Upper lobe of left lung (tissue), 6 donors: ENCODE data around the gene DDX39A. TPM values are rescaled to one million over a fixed set of nuclear protein-coding genes. Genes with fewer than 3 reads are reported as not detected.
A peak's percentile ranks its signal among the peaks of the same experiment; 100 is the strongest.

Experiments used
- ATAC-seq, 2 donors: fragments of 200-7000 bp; cut with Tn5 transposase; one replicate each; pipeline ENCODE4 v1.9.1; 2022; ENCODE audit warnings: mild to moderate bottlenecking in 2 of 2, moderate library complexity in 2 of 2; ENCODE audit not compliant: low FRiP score in 2 of 2
- DNase-seq, 2 donors: peaks; one replicate each; pipeline ENCODE4 v3.0.0-alpha.2; 2019 to 2020
- H3K27ac ChIP-seq, 4 donors: fragments of 200-600 bp; sonication (generic); one replicate each; pipeline ENCODE4 v1.5.1; 2016 to 2019
- H3K27me3 ChIP-seq, 4 donors: fragments of 200-600 bp; sonication (generic); one replicate each; pipeline ENCODE4 v1.5.1; 2017 to 2019
- H3K36me3 ChIP-seq, 4 donors: fragments of 200-600 bp; sonication (generic); one replicate each; pipeline ENCODE4 v1.5.1; 2016 to 2019
- H3K4me1 ChIP-seq, 4 donors: fragments of 200-600 bp; sonication (generic); one replicate each; pipeline ENCODE4 v1.5.1; 2018 to 2019
- H3K4me3 ChIP-seq, 4 donors: fragments of 200-600 bp; sonication (generic); one replicate each; pipeline ENCODE4 v1.5.1; 2017 to 2019; ENCODE audit warnings: mild to moderate bottlenecking in 2 of 4, moderate library complexity in 1 of 4
- H3K9me3 ChIP-seq, 4 donors: fragments of 200-600 bp; sonication (generic); one replicate each; pipeline ENCODE4 v1.5.1; 2018 to 2019
- EP300 ChIP-seq, 4 donors: sonication (generic); formaldehyde crosslinking; IDR thresholded peaks; one replicate each; pipeline ENCODE4 v1.5.1; 2017; ENCODE audit warnings: antibody characterized with exemption in 4 of 4, control low read depth in 2 of 4
- POLR2A ChIP-seq, 4 donors: fragments of 450-650 bp; IDR thresholded peaks; one replicate each; pipeline ENCODE4 v1.5.1; 2016 to 2017; ENCODE audit warnings: antibody characterized with exemption in 4 of 4, mild to moderate bottlenecking in 2 of 4
- POLR2AphosphoS5 ChIP-seq, 2 donors: sonication (generic); formaldehyde crosslinking; IDR thresholded peaks; one replicate each; pipeline ENCODE4 v1.5.1; 2017; ENCODE audit warnings: antibody characterized with exemption in 2 of 2
- WGBS, 2 donors: methylation state at CpG; one replicate each; pipeline ENCODE4 v1.1.5; 2017 to 2018; 5-methylcytosine and 5-hydroxymethylcytosine counted together
- total RNA-seq, 6 donors: library from RNA; depleted of rRNA in 4 of 6; stranded (reverse); fragments of >200 nt in 4 of 6; gene quantifications; one replicate each; pipeline versions ENCODE4 v1.1.0 to v1.2.1, GENCODE V29; 2016 to 2021
- TF ChIP-seq, protein P1 (sequence below), 6 experiments: fragments of 450-650 bp in 4 of 6; fragments of 200-600 bp in 2 of 6; sonication (generic) in 2 of 6; IDR thresholded peaks; one replicate each; pipeline ENCODE4 v1.5.1; 2016 to 2019; ENCODE audit warnings: antibody characterized with exemption in 6 of 6
- donor health status: DM: no; HTN: no; CAD: no; lungs with moderate emphysema.
- donor health status: DM: no; HTN: yes; CAD: no; lungs with severe emphysema.

DDX39A gene
- total RNA-seq, 6 donors from 2014 or later, result 47.6 to 189 (median 86.0) TPM

DNA sequence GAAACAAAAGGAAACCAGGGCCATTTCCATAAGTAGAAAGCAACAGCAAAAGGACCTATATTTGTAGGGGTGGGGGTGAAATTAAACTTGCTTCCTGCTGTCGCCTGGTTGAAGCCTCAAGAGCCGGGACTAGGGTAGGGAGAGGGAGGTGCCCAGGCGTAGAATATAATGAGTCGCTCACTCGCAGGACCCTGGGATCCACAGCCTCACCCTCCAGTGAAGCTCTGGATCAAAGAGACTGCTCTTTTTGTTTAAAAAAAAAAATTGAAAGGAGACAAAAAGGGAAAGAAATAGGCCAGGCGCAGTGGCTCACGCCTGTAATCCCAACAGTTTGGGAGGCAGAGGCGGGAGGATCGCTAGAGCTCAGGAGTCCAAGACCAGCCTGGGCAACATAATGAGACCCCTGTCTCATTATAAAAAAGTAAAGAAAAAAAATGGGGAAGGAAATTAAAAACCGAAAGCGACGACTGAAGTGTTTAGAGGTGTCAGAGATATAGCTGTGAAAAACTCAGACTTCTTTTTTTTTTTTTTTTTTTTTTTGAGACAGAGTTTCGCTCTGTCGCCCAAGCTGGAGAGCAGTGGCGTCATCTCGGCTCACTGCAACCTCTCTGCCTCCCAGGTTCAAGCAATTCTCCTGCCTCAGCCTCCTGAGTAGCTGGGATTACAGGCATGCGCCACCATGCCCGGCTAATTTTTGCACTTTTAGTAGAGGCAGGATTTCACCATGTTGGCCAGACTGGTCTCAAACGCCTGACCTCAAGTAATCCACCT is 48.8 kb downstream of the DDX39A start:
- Histone ChIP-seq H3K4me3 (no peak overlapping the region), H3K27ac (peak overlapping the region; percentile 81 to 88 (median 83)), H3K9me3 (no peaks in the 10 kb centered on the region), H3K27me3 (no peaks in the 10 kb centered on the region), H3K4me1 (peaks cover 43 to 87% (median 60%) of the 10 kb centered on the region in 4 donors), H3K36me3 (no peaks in the 10 kb centered on the region)
- DNase-seq (no peak), ATAC-seq (peak in 1 of 2 donors; percentile 30)
- TF ChIP-seq EP300 (IDR thresholded peaks at IDR 0.05) (no peak), POLR2A (IDR thresholded peaks at IDR 0.05) (peak in 1 of 4 donors; percentile 12), POLR2AphosphoS5 (IDR thresholded peaks at IDR 0.05) (no peak)
- TF ChIP-seq, protein P1, sequence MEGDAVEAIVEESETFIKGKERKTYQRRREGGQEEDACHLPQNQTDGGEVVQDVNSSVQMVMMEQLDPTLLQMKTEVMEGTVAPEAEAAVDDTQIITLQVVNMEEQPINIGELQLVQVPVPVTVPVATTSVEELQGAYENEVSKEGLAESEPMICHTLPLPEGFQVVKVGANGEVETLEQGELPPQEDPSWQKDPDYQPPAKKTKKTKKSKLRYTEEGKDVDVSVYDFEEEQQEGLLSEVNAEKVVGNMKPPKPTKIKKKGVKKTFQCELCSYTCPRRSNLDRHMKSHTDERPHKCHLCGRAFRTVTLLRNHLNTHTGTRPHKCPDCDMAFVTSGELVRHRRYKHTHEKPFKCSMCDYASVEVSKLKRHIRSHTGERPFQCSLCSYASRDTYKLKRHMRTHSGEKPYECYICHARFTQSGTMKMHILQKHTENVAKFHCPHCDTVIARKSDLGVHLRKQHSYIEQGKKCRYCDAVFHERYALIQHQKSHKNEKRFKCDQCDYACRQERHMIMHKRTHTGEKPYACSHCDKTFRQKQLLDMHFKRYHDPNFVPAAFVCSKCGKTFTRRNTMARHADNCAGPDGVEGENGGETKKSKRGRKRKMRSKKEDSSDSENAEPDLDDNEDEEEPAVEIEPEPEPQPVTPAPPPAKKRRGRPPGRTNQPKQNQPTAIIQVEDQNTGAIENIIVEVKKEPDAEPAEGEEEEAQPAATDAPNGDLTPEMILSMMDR (IDR thresholded peaks at IDR 0.05), result no peak
- 53 to 59% methylated on average over 19 of the region's 19 CpGs for WGBS, 2 donors

DNA sequence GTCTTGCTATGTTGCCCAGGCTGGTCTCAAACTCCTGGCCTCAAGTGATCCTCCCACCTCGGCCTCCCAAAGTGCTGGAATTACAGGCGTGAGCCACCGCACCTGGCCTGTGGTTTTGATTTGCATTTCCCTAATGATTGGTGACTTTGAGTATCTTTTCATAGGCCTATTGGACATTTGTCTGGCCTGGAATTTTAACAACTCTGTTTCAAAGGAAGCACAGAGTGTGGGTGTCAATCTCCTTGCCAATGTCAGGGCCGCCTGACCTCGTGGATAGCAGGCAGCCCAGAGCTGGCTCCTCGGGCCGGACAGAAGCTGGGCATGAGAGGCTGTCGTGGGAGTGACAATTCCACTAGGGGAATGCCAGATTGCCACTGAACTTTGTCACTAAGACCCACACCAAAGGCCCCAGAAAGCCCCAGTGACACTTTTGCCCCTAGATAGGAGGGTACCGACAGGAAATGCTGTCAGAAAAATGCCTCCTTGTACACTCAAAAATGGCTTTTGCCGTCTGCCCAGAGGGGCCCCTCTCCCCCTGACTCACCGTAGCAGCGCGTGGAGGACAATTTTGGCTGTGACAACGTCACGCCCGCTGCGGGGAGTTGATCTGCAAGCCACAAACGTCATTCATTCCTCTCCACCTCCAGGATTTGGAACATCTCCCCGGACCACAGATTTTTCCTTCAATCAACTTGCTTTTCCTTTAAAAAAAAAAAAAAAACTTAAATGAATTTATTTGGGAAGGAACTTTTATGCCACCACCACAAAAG is 49.6 kb downstream of the DDX39A start:
- no peak overlapping the region for H3K4me3 ChIP-seq

GRCh38 chr19:14368011-14368513 is 51.1 kb downstream of the DDX39A start:
- DNase-seq (no peak), ATAC-seq (peak in 1 of 2 donors; percentile 41)
- Histone ChIP-seq H3K27ac (peak overlapping the region; percentile 57 to 81 (median 62)), H3K36me3 (no peaks in the 10 kb centered on the region), H3K4me1 (peaks cover 50 to 84% (median 58%) of the 10 kb centered on the region in 4 donors), H3K27me3 (no peaks in the 10 kb centered on the region), H3K9me3 (no peaks in the 10 kb centered on the region), H3K4me3 (no peak overlapping the region)
- no peak for TF ChIP-seq EP300 (IDR thresholded peaks at IDR 0.05)
- peak in 1 of 2 donors; percentile 72 for TF ChIP-seq POLR2AphosphoS5 (IDR thresholded peaks at IDR 0.05)
- TF ChIP-seq, protein P1 (IDR thresholded peaks at IDR 0.05), result no peak
- 49% methylated on average over 5 of the region's 5 CpGs for WGBS, 2 donors

More for the DNA sequence above, 49.6 kb downstream of the DDX39A start:
- TF ChIP-seq POLR2AphosphoS5 (IDR thresholded peaks at IDR 0.05), result peak; percentile 18 to 50
- no peak for TF ChIP-seq EP300 (IDR thresholded peaks at IDR 0.05)
- no peak for TF ChIP-seq POLR2A (IDR thresholded peaks at IDR 0.05)
- TF ChIP-seq, protein P1 (IDR thresholded peaks at IDR 0.05), result no peak
- H3K27me3 ChIP-seq, result no peaks in the 10 kb centered on the region
- H3K4me1 ChIP-seq, result peaks cover 37 to 84% (median 54%) of the 10 kb centered on the region in 4 donors
- H3K36me3 ChIP-seq, result no peaks in the 10 kb centered on the region
- DNase-seq, result peak in 1 of 2 donors; percentile 56
- H3K9me3 ChIP-seq, result no peaks in the 10 kb centered on the region
- peak overlapping the region; percentile 81 to 88 (median 83) for H3K27ac ChIP-seq
- WGBS, 2 donors, result 43 to 44% methylated on average over 19 of the region's 19 CpGs
- peak in 1 of 2 donors; percentile 51 for ATAC-seq

GRCh38 chr19:14367016-14367415 is 52.1 kb downstream of the DDX39A start:
- WGBS, 2 donors, result 97% methylated on average over 10 of the region's 10 CpGs
- DNase-seq (no peak), ATAC-seq (no peak)
- Histone ChIP-seq H3K4me3 (no peak overlapping the region), H3K4me1 (peaks cover 55 to 77% (median 58%) of the 10 kb centered on the region in 4 donors), H3K27me3 (no peaks in the 10 kb centered on the region), H3K36me3 (no peaks in the 10 kb centered on the region), H3K9me3 (no peaks in the 10 kb centered on the region), H3K27ac (peak overlapping the region; percentile 44 to 81 (median 58))
- TF ChIP-seq POLR2A (IDR thresholded peaks at IDR 0.05), result no peak
- TF ChIP-seq POLR2AphosphoS5 (IDR thresholded peaks at IDR 0.05), result no peak
- no peak for TF ChIP-seq EP300 (IDR thresholded peaks at IDR 0.05)
- TF ChIP-seq, protein P1 (IDR thresholded peaks at IDR 0.05), result no peak
